OCI-LY3 (cell line): ENCODE data around the gene TSPAN9.

Experiments
- CTCF ChIP-seq: fragments of 200-600, 300-600 bp; sonication (generic); IDR thresholded peaks from 2 replicates; pipeline ENCODE4 v1.5.1; 2014; ENCODE audit warnings: antibody characterized with exemption, low read length, low read depth
- EZH2phosphoT487 ChIP-seq: fragments of 200-600 bp; shearing (Covaris generic); IDR thresholded peaks from 2 replicates; pipeline ENCODE4 v1.6.1; 2018; ENCODE audit warnings: antibody characterized with exemption, mixed run types, low read depth

GRCh38 chr12:3277306-3277943 is 200.2 kb downstream of the TSPAN9 start:
- TF ChIP-seq CTCF = no peak
- no peak for TF ChIP-seq EZH2phosphoT487
